CD14-positive monocyte (primary cell): Measurements from ENCODE around the gene ZC3H13. TPM values are rescaled to one million over a fixed set of nuclear protein-coding genes. Genes with fewer than 3 reads are reported as not detected.

Source experiments
- DNase-seq, 3 donors: peaks; one replicate each; pipeline ENCODE4 v3.0.0-alpha.2; 2011 to 2022
- H2AFZ ChIP-seq: 2 replicates; pipeline ENCODE4 v1.6.0; 2012; ENCODE audit warnings: mild to moderate bottlenecking, low read depth, low read length, inconsistent platforms; ENCODE audit not compliant: insufficient read depth, poor library complexity, severe bottlenecking
- H3K27ac ChIP-seq, 2 donors: 1 replicate in 1 of 2; 2 replicates in 1 of 2; pipeline ENCODE4 v1.5.1; 2012 to 2013; ENCODE audit warnings: low read length in 2 of 2, control low read depth in 1 of 2, inconsistent platforms in 1 of 2, low read depth in 1 of 2, mild to moderate bottlenecking in 1 of 2
- H3K27me3 ChIP-seq, 2 donors: one replicate each; pipeline versions ENCODE4 v1.6.0 to v1.6.1; 2011 to 2013; ENCODE audit warnings: low read length in 2 of 2; ENCODE audit not compliant: control insufficient read depth in 2 of 2, insufficient read depth in 2 of 2
- H3K36me3 ChIP-seq, 2 donors: replicated peaks in 1 of 2; 1 replicate in 1 of 2; 2 replicates in 1 of 2; pipeline versions ENCODE4 v1.5.1 to v1.6.1; 2012 to 2013; ENCODE audit warnings: low read length in 2 of 2, control low read depth in 1 of 2, inconsistent platforms in 1 of 2, mild to moderate bottlenecking in 1 of 2; ENCODE audit not compliant: insufficient read depth in 2 of 2, control insufficient read depth in 1 of 2
- H3K4me1 ChIP-seq, 2 donors: 1 replicate in 1 of 2; 2 replicates in 1 of 2; pipeline versions ENCODE4 v1.5.1 to v1.6.1; 2012 to 2013; ENCODE audit warnings: low read length in 2 of 2, control low read depth in 1 of 2, inconsistent platforms in 1 of 2, mild to moderate bottlenecking in 1 of 2, moderate library complexity in 1 of 2; ENCODE audit not compliant: insufficient read depth in 2 of 2, control insufficient read depth in 1 of 2
- H3K4me2 ChIP-seq: replicated peaks from 2 replicates; pipeline ENCODE3; 2012; ENCODE audit warnings: low read length, moderate library complexity, mild to moderate bottlenecking; ENCODE audit not compliant: poor library complexity, severe bottlenecking; ENCODE audit errors: extremely low read depth
- H3K4me3 ChIP-seq, 3 experiments: fragments of 200-600 bp in 1 of 3; sonication (generic) in 1 of 3; replicated peaks in 1 of 3; 1 replicate in 2 of 3; 2 replicates in 1 of 3; pipeline ENCODE4 v1.5.1; 2011 to 2013; ENCODE audit warnings: low read length in 3 of 3, mild to moderate bottlenecking in 3 of 3, control low read depth in 2 of 3, low read depth in 2 of 3, inconsistent platforms in 1 of 3, moderate library complexity in 1 of 3
- H3K79me2 ChIP-seq: 2 replicates; pipeline ENCODE4 v1.6.0; 2012; ENCODE audit warnings: mild to moderate bottlenecking, control low read depth, inconsistent platforms, low read length, moderate library complexity; ENCODE audit not compliant: insufficient read depth
- H3K9ac ChIP-seq: 2 replicates; pipeline ENCODE4 v1.6.0; 2017; ENCODE audit warnings: low read length, mild to moderate bottlenecking; ENCODE audit not compliant: insufficient read depth, poor library complexity, severe bottlenecking
- H3K9me3 ChIP-seq, 2 donors: replicated peaks in 1 of 2; 1 replicate in 1 of 2; 2 replicates in 1 of 2; pipeline versions ENCODE4 v1.5.1 to v1.6.1; 2012 to 2013; ENCODE audit warnings: low read length in 2 of 2, control low read depth in 1 of 2; ENCODE audit not compliant: control insufficient read depth in 1 of 2, insufficient read depth in 1 of 2
- H4K20me1 ChIP-seq: 2 replicates; pipeline ENCODE4 v1.6.0; 2012; ENCODE audit warnings: mild to moderate bottlenecking, low read length, control low read depth, moderate library complexity; ENCODE audit not compliant: insufficient read depth
- H3K27ac Mint-ChIP-seq, 7 donors: one replicate each; pipeline ENCODE4 v1.8.0; 2020; ENCODE audit warnings: mild to moderate bottlenecking in 7 of 7, mixed read lengths in 7 of 7, moderate library complexity in 6 of 7, inconsistent platforms in 2 of 7
- H3K27me3 Mint-ChIP-seq, 3 donors: one replicate each; pipeline ENCODE4 v1.8.0; 2021 to 2022; ENCODE audit warnings: low read depth in 3 of 3, mild to moderate bottlenecking in 3 of 3, mixed read lengths in 3 of 3, moderate library complexity in 3 of 3, inconsistent platforms in 1 of 3
- H3K36me3 Mint-ChIP-seq, 2 donors: one replicate each; pipeline ENCODE4 v1.8.0; 2020; ENCODE audit warnings: mixed read lengths in 2 of 2, inconsistent platforms in 1 of 2, mild to moderate bottlenecking in 1 of 2
- H3K4me1 Mint-ChIP-seq: one replicate; pipeline ENCODE4 v1.8.0; 2020; ENCODE audit warnings: mild to moderate bottlenecking, mixed read lengths
- H3K4me3 Mint-ChIP-seq, 2 donors: one replicate each; pipeline ENCODE4 v1.8.0; 2020; ENCODE audit warnings: mild to moderate bottlenecking in 2 of 2, mixed read lengths in 2 of 2, moderate library complexity in 1 of 2
- H3K9me3 Mint-ChIP-seq, 7 donors: one replicate each; pipeline ENCODE4 v1.8.0; 2020 to 2022; ENCODE audit warnings: mixed read lengths in 7 of 7, mild to moderate bottlenecking in 6 of 7, moderate library complexity in 6 of 7, inconsistent platforms in 2 of 7
- WGBS: methylation state at CpG from one replicate; pipeline ENCODE4 v1.1.5; 2013; ENCODE audit warnings: missing lambda C conversion rate; ENCODE audit not compliant: insufficient coverage; 5-methylcytosine and 5-hydroxymethylcytosine counted together
- intact Hi-C, 2 donors: fragments of 100-400 bp; cut with micrococcal nuclease; formaldehyde crosslinking; loops; one replicate each; pipeline versions ENCODE4 v1.15.0 to v1.15.1; 2023
- polyA plus RNA-seq, 3 donors: library from polyadenylated mRNA; depleted of rRNA in 1 of 3; unstranded in 2 of 3; stranded (reverse) in 1 of 3; fragments of 300-500 nt in 2 of 3; fragments of >200 nt in 1 of 3; fragmentation: Illumina TruSeq in 2 of 3; gene quantifications; 1 replicate in 2 of 3; 2 replicates in 1 of 3; pipeline ENCODE4 v1.2.3, GENCODE V29; 2012 to 2021
- TF ChIP-seq, protein P1 (sequence below): fragments of 200-600 bp; IDR thresholded peaks from one replicate; pipeline ENCODE4 v1.8.0; 2022; ENCODE audit warnings: antibody characterized with exemption, mild to moderate bottlenecking

The ZC3H13 gene
- polyA plus RNA-seq, 3 donors = 5.3 to 22.2 (median 9.7) TPM

GRCh38 chr13:46075811-46076210 is 23.3 kb upstream of the ZC3H13 start:
- Histone ChIP-seq H3K27ac (no peak overlapping the region), H3K36me3 (no peaks in the 10 kb centered on the region), H3K27me3 (no peaks in the 10 kb centered on the region), H3K9ac (no peak overlapping the region), H3K4me2 (no peak overlapping the region), H3K79me2 (no peaks in the 10 kb centered on the region), H3K4me3 (no peak overlapping the region), H3K4me1 (no peaks in the 10 kb centered on the region), H4K20me1 (no peaks in the 10 kb centered on the region), H3K9me3 (no peaks in the 10 kb centered on the region), H2AFZ (no peak overlapping the region)
- H3K9me3 Mint-ChIP-seq = peaks cover 0 to 4% (median 0%) of the 10 kb centered on the region in 7 donors
- no peaks in the 10 kb centered on the region for H3K27me3 Mint-ChIP-seq
- WGBS = no CpG with 5 or more reads among the region's 1 CpG
- no peaks in the 10 kb centered on the region for H3K36me3 Mint-ChIP-seq
- H3K4me3 Mint-ChIP-seq = no peak overlapping the region
- intact Hi-C loops = no loop called here
- DNase-seq = no peak
- H3K27ac Mint-ChIP-seq = no peak overlapping the region
- TF ChIP-seq, protein P1, sequence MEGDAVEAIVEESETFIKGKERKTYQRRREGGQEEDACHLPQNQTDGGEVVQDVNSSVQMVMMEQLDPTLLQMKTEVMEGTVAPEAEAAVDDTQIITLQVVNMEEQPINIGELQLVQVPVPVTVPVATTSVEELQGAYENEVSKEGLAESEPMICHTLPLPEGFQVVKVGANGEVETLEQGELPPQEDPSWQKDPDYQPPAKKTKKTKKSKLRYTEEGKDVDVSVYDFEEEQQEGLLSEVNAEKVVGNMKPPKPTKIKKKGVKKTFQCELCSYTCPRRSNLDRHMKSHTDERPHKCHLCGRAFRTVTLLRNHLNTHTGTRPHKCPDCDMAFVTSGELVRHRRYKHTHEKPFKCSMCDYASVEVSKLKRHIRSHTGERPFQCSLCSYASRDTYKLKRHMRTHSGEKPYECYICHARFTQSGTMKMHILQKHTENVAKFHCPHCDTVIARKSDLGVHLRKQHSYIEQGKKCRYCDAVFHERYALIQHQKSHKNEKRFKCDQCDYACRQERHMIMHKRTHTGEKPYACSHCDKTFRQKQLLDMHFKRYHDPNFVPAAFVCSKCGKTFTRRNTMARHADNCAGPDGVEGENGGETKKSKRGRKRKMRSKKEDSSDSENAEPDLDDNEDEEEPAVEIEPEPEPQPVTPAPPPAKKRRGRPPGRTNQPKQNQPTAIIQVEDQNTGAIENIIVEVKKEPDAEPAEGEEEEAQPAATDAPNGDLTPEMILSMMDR = no peak
- peaks cover 11% of the 10 kb centered on the region for H3K4me1 Mint-ChIP-seq

- Histone ChIP-seq H3K27ac (no peak overlapping the region), H3K4me2 (no peak overlapping the region), H4K20me1 (no peaks in the 10 kb centered on the region), H3K9ac (no peak overlapping the region), H3K9me3 (no peaks in the 10 kb centered on the region), H3K27me3 (no peaks in the 10 kb centered on the region), H3K4me1 (no peaks in the 10 kb centered on the region), H3K36me3 (no peaks in the 10 kb centered on the region), H3K4me3 (no peak overlapping the region), H3K79me2 (no peaks in the 10 kb centered on the region), H2AFZ (no peak overlapping the region)
- H3K27me3 Mint-ChIP-seq = no peaks in the 10 kb centered on the region
- no peak for DNase-seq
- H3K4me1 Mint-ChIP-seq = no peaks in the 10 kb centered on the region
- intact Hi-C loops = no loop called here
- 97% methylated on average over 3 of the region's 5 CpGs for WGBS
- H3K36me3 Mint-ChIP-seq = no peaks in the 10 kb centered on the region
- no peak overlapping the region for H3K4me3 Mint-ChIP-seq
- peaks cover 0 to 4% (median 0%) of the 10 kb centered on the region in 7 donors for H3K9me3 Mint-ChIP-seq
- no peak overlapping the region for H3K27ac Mint-ChIP-seq
- TF ChIP-seq, protein P1 = no peak
These were observed 19.2 kb upstream of the ZC3H13 start for GRCh38 chr13:46071590-46072249.
